DND-41 (cell line): Measurements from ENCODE around the gene SLC25A41.

Experiments
- ATAC-seq: fragments of 200-7000 bp; cut with Tn5 transposase; 3 replicates; pipeline ENCODE4 v1.9.1; 2021; ENCODE audit warnings: low read depth; ENCODE audit not compliant: insufficient read depth
- DNase-seq: peaks from one replicate; pipeline ENCODE4 v3.0.0-alpha.2; 2020
- H2AFZ ChIP-seq: 2 replicates; pipeline ENCODE4 v1.6.0; 2012; ENCODE audit warnings: low read depth, low read length
- H3K27ac ChIP-seq: 2 replicates; pipeline ENCODE4 v1.5.1; 2012; ENCODE audit warnings: low read length, inconsistent platforms
- H3K27me3 ChIP-seq: fragments of 200-600 bp; sonication (generic); 2 replicates; pipeline ENCODE4 v1.6.0; 2012; ENCODE audit warnings: low read length, mild to moderate bottlenecking, inconsistent platforms; ENCODE audit not compliant: insufficient read depth, poor library complexity
- H3K36me3 ChIP-seq: 2 replicates; pipeline ENCODE4 v1.5.1; 2012; ENCODE audit warnings: low read length, inconsistent platforms; ENCODE audit not compliant: insufficient read depth
- H3K4me1 ChIP-seq: 2 replicates; pipeline ENCODE4 v1.5.1; 2012; ENCODE audit warnings: mild to moderate bottlenecking, low read length; ENCODE audit not compliant: insufficient read depth
- H3K4me2 ChIP-seq: 2 replicates; pipeline ENCODE4 v1.6.0; 2012; ENCODE audit warnings: mild to moderate bottlenecking, moderate library complexity, low read length, inconsistent platforms; ENCODE audit not compliant: insufficient read depth
- H3K4me3 ChIP-seq, 2 experiments: fragments of 200-600 bp in 1 of 2; shearing (Covaris generic) in 1 of 2; 2 replicates each; pipeline ENCODE4 v1.5.1; 2012 to 2016; ENCODE audit warnings: inconsistent platforms in 2 of 2, low read length in 2 of 2, mild to moderate bottlenecking in 2 of 2, low read depth in 1 of 2, moderate library complexity in 1 of 2
- H3K79me2 ChIP-seq: 2 replicates; pipeline ENCODE4 v1.6.0; 2012; ENCODE audit warnings: low read length, inconsistent platforms; ENCODE audit not compliant: insufficient read depth
- H3K9ac ChIP-seq: 2 replicates; pipeline ENCODE4 v1.6.0; 2012; ENCODE audit warnings: low read depth, mild to moderate bottlenecking, inconsistent platforms, low read length, moderate library complexity
- H3K9me3 ChIP-seq: 2 replicates; pipeline ENCODE4 v1.5.1; 2012; ENCODE audit warnings: low read length, moderate library complexity, mild to moderate bottlenecking, inconsistent platforms; ENCODE audit not compliant: insufficient read depth, severe bottlenecking
- H4K20me1 ChIP-seq: 2 replicates; pipeline ENCODE4 v1.6.0; 2012; ENCODE audit warnings: low read length; ENCODE audit not compliant: insufficient read depth
- CTCF ChIP-seq: IDR thresholded peaks from 2 replicates; pipeline ENCODE4 v1.5.1; 2012; ENCODE audit warnings: borderline replicate concordance, low read length, moderate library complexity, mild to moderate bottlenecking; ENCODE audit not compliant: poor library complexity, severe bottlenecking; ENCODE audit errors: extremely low read depth
- EZH2 ChIP-seq: IDR thresholded peaks from 3 replicates; pipeline ENCODE4 v1.6.1; 2012; ENCODE audit warnings: borderline replicate concordance, low read depth, mild to moderate bottlenecking, moderate library complexity, low read length, inconsistent platforms; ENCODE audit not compliant: severe bottlenecking

Gene SLC25A41

GRCh38 chr19:6417713-6418561 is 15.6 kb downstream of the SLC25A41 start:
- no peaks in the 10 kb centered on the region for H3K27me3 ChIP-seq
- peaks cover 54% of the 10 kb centered on the region for H3K79me2 ChIP-seq
- no peak overlapping the region for H2AFZ ChIP-seq
- H3K4me1 ChIP-seq, result peaks cover 17% of the 10 kb centered on the region
- H3K9me3 ChIP-seq, result no peaks in the 10 kb centered on the region
- H3K36me3 ChIP-seq, result peaks cover 92% of the 10 kb centered on the region
- no peak overlapping the region for H3K9ac ChIP-seq
- ATAC-seq, result no peak
- H3K4me2 ChIP-seq, result no peak overlapping the region
- DNase-seq, result no peak
- peak; percentile 17 for TF ChIP-seq CTCF
- no peak for TF ChIP-seq EZH2
- peaks cover 88% of the 10 kb centered on the region for H4K20me1 ChIP-seq
- no peak overlapping the region for H3K4me3 ChIP-seq
- H3K27ac ChIP-seq, result no peak overlapping the region

- ATAC-seq (no peak), DNase-seq (no peak)
- Histone ChIP-seq H3K27me3 (no peaks in the 10 kb centered on the region), H3K79me2 (peaks cover 43% of the 10 kb centered on the region), H2AFZ (no peak overlapping the region), H4K20me1 (peaks cover 87% of the 10 kb centered on the region), H3K27ac (no peak overlapping the region), H3K9me3 (no peaks in the 10 kb centered on the region), H3K36me3 (peaks cover 84% of the 10 kb centered on the region), H3K4me2 (no peak overlapping the region), H3K4me1 (peaks cover 6% of the 10 kb centered on the region), H3K9ac (no peak overlapping the region), H3K4me3 (no peak overlapping the region)
- TF ChIP-seq EZH2 (no peak), CTCF (no peak)
Measured at GRCh38 chr19:6416658-6417405, 16.7 kb downstream of the SLC25A41 start.

- Histone ChIP-seq H2AFZ (no peak overlapping the region), H3K36me3 (peaks cover 73% of the 10 kb centered on the region), H3K27me3 (no peaks in the 10 kb centered on the region), H4K20me1 (peaks cover 78% of the 10 kb centered on the region), H3K9me3 (no peaks in the 10 kb centered on the region), H3K9ac (no peak overlapping the region), H3K4me1 (no peaks in the 10 kb centered on the region), H3K27ac (no peak overlapping the region), H3K4me2 (no peak overlapping the region), H3K79me2 (peaks cover 32% of the 10 kb centered on the region), H3K4me3 (no peak overlapping the region)
- DNase-seq (no peak), ATAC-seq (no peak)
- no peak for TF ChIP-seq EZH2
- TF ChIP-seq CTCF, result no peak
Measured at GRCh38 chr19:6415591-6416190, 17.9 kb downstream of the SLC25A41 start.
